GM12878 (cell line): ENCODE data around the gene SDK2. TPM values are rescaled to one million over a fixed set of nuclear protein-coding genes. Genes with fewer than 3 reads are reported as not detected.

Experiments
- ATAC-seq: fragments of 200-7000 bp; cut with Tn5 transposase; 3 replicates; pipeline ENCODE4 v1.9.1; 2020; ENCODE audit warnings: mild to moderate bottlenecking, moderate library complexity
- BruUV-seq: library from RNA; stranded (reverse); fragments of 400-500 nt; replicated peaks from 2 replicates; lab custom pipeline; 2021; lab: Mats Ljungman, UMichigan
- CTCF ChIA-PET: fragments of 300-600 bp; sonication (Branson Sonifier 250); formaldehyde crosslinking; extraction: SDS; loops from one replicate; lab custom pipeline; 2021; ENCODE audit warnings: inconsistent platforms; lab: Yijun Ruan, JAX
- POLR2A ChIA-PET: fragments of 350-600 bp; formaldehyde crosslinking; extraction: SDS; loops from one replicate; lab custom pipeline; 2021; ENCODE audit warnings: inconsistent platforms; lab: Charles Lee
- RAD21 ChIA-PET: fragments of 300-600 bp; sonication (Branson Sonifier 250); formaldehyde crosslinking; loops from one replicate; lab custom pipeline; 2023; ENCODE audit warnings: antibody characterized with exemption; ENCODE audit not compliant: unreplicated experiment; lab: Charles Lee
- SMC1A ChIA-PET: fragments of 300-600 bp; sonication (Branson Sonifier 250); formaldehyde crosslinking; loops from one replicate; lab custom pipeline; 2023; ENCODE audit not compliant: unreplicated experiment, uncharacterized antibody; lab: Charles Lee
- DNase-seq: peaks from one replicate; pipeline ENCODE4 v3.0.0-alpha.2; 2011; ENCODE audit warnings: low read depth, low spot score
- FAIRE-seq: peaks from 3 replicates; lab custom pipeline; 2011; peaks lifted over from hg19 to GRCh38; lab: Jason Lieb, UNC
- H2AFZ ChIP-seq: 2 replicates; pipeline ENCODE4 v1.6.0; 2011; ENCODE audit warnings: low read depth, low read length, control low read depth; ENCODE audit not compliant: control insufficient read depth
- H3K27ac ChIP-seq: 2 replicates; pipeline ENCODE4 v1.5.1; 2011; ENCODE audit warnings: control low read depth; ENCODE audit not compliant: control insufficient read depth, insufficient read depth
- H3K27me3 ChIP-seq, 2 experiments: replicated peaks in 1 of 2; 2 replicates each; pipeline versions ENCODE4 v1.6.0 to v1.6.1; 2011; ENCODE audit warnings: low read length in 1 of 2; ENCODE audit not compliant: control insufficient read depth in 2 of 2, insufficient read depth in 2 of 2
- H3K36me3 ChIP-seq, 2 experiments: 2 replicates each; pipeline ENCODE4 v1.5.1; 2011; ENCODE audit warnings: low read length in 1 of 2; ENCODE audit not compliant: control insufficient read depth in 2 of 2, insufficient read depth in 2 of 2
- H3K4me1 ChIP-seq: 2 replicates; pipeline ENCODE4 v1.6.1; 2011; ENCODE audit warnings: mild to moderate bottlenecking, low read length, moderate library complexity, mixed read lengths; ENCODE audit not compliant: control insufficient read depth, insufficient read depth
- H3K4me2 ChIP-seq: 2 replicates; pipeline ENCODE4 v1.6.0; 2011; ENCODE audit warnings: control low read depth; ENCODE audit not compliant: control insufficient read depth, insufficient read depth
- H3K4me3 ChIP-seq: fragments of 200-600 bp; sonication (generic); 2 replicates; pipeline ENCODE4 v1.5.1; 2016
- H3K79me2 ChIP-seq: 2 replicates; pipeline ENCODE4 v1.6.0; 2011; ENCODE audit warnings: low read length; ENCODE audit not compliant: control insufficient read depth, insufficient read depth
- H3K9ac ChIP-seq: 2 replicates; pipeline ENCODE4 v1.8.0; 2011; ENCODE audit warnings: low read length, control low read depth, mixed read lengths; ENCODE audit not compliant: control insufficient read depth, insufficient read depth
- H3K9me3 ChIP-seq: replicated peaks from 3 replicates; pipeline ENCODE4 v1.5.1; 2011; ENCODE audit warnings: mild to moderate bottlenecking, low read length; ENCODE audit not compliant: control insufficient read depth, insufficient read depth
- H4K20me1 ChIP-seq: 2 replicates; pipeline ENCODE4 v1.6.0; 2011; ENCODE audit not compliant: control insufficient read depth, insufficient read depth
- ASH2L ChIP-seq: fragments of 300-600, 200-600 bp; sonication (generic); IDR thresholded peaks from 2 replicates; pipeline ENCODE4 v1.6.1; 2017; ENCODE audit warnings: low read depth, mild to moderate bottlenecking, borderline replicate concordance
- BACH1 ChIP-seq: fragments of 450-650 bp; IDR thresholded peaks from 2 replicates; pipeline ENCODE4 v1.6.1; 2017; ENCODE audit warnings: mild to moderate bottlenecking, borderline replicate concordance
- ESRRA ChIP-seq: IDR thresholded peaks from 2 replicates; pipeline ENCODE4 v1.6.1; 2012; ENCODE audit warnings: mild to moderate bottlenecking, low read length, improper control_type of control experiment
- EZH2 ChIP-seq: IDR thresholded peaks from 2 replicates; pipeline ENCODE4 v1.6.1; 2012; ENCODE audit warnings: low read depth, mild to moderate bottlenecking, control low read depth, inconsistent platforms, low read length, borderline replicate concordance; ENCODE audit not compliant: control insufficient read depth
- IRF5 ChIP-seq: fragments of 450-650 bp; IDR thresholded peaks from 2 replicates; pipeline ENCODE4 v1.6.1; 2017; ENCODE audit warnings: borderline replicate concordance
- JUND ChIP-seq: IDR thresholded peaks from 2 replicates; pipeline ENCODE4 v1.6.1; 2012; ENCODE audit warnings: low read depth, mild to moderate bottlenecking, low read length, improper control_type of control experiment, moderate library complexity
- MEF2A ChIP-seq: IDR thresholded peaks from 2 replicates; pipeline ENCODE4 v1.6.1; 2011; ENCODE audit warnings: low read depth, mild to moderate bottlenecking, low read length, moderate library complexity; ENCODE audit not compliant: insufficient read depth
- MTA2 ChIP-seq: fragments of 450-650 bp; IDR thresholded peaks from 2 replicates; pipeline ENCODE4 v1.6.1; 2016; ENCODE audit warnings: low read depth, mild to moderate bottlenecking, moderate library complexity
- NFYB ChIP-seq: IDR thresholded peaks from 2 replicates; pipeline ENCODE4 v1.6.1; 2011; ENCODE audit warnings: low read depth, mild to moderate bottlenecking, low read length, improper control_type of control experiment, moderate library complexity; ENCODE audit not compliant: insufficient read depth
- NKRF ChIP-seq: fragments of 450-650 bp; conservative IDR thresholded peaks from 2 replicates; pipeline ENCODE4 v1.6.1; 2017; ENCODE audit warnings: mild to moderate bottlenecking, moderate library complexity
- NR2C2 ChIP-seq: IDR thresholded peaks from 2 replicates; pipeline ENCODE4 v1.6.1; 2011; ENCODE audit warnings: borderline replicate concordance, low read depth; ENCODE audit not compliant: control insufficient read depth, insufficient read length
- SPI1 ChIP-seq: IDR thresholded peaks from 2 replicates; pipeline ENCODE4 v1.6.1; 2011; ENCODE audit warnings: low read depth, mild to moderate bottlenecking, low read length, moderate library complexity, borderline replicate concordance; ENCODE audit not compliant: insufficient read depth
- SREBF2 ChIP-seq: IDR thresholded peaks from 2 replicates; pipeline ENCODE4 v1.6.1; 2012; ENCODE audit warnings: mild to moderate bottlenecking, low read length
- YY1 ChIP-seq: IDR thresholded peaks from 2 replicates; pipeline ENCODE4 v1.6.1; 2011; ENCODE audit warnings: low read depth, mild to moderate bottlenecking, low read length
- ZNF274 ChIP-seq: IDR thresholded peaks from one replicate; pipeline ENCODE4 v1.8.0; 2011; ENCODE audit not compliant: insufficient read length, insufficient read depth
- ZNF384 ChIP-seq: IDR thresholded peaks from 2 replicates; pipeline ENCODE4 v1.6.1; 2012; ENCODE audit warnings: low read depth, mild to moderate bottlenecking, low read length, improper control_type of control experiment, borderline replicate concordance
- ZZZ3 ChIP-seq: IDR thresholded peaks from 2 replicates; pipeline ENCODE4 v1.6.1; 2011; ENCODE audit warnings: low read depth; ENCODE audit not compliant: control insufficient read depth, insufficient read length
- WGBS: methylation state at CpG from one replicate; pipeline ENCODE4 v1.1.6; 2016; ENCODE audit warnings: low lambda C conversion rate; ENCODE audit not compliant: insufficient replicate concordance, insufficient coverage; ENCODE audit errors: missing lambda C conversion rate; 5-methylcytosine and 5-hydroxymethylcytosine counted together
- in situ Hi-C: fragments of 300-500 bp; cut with MboI; formaldehyde crosslinking; loops from 9 replicates; pipeline ENCODE4 v1.14.3; 2018; ENCODE audit warnings: mixed read lengths
- intact Hi-C: fragments of 100-400 bp; cut with micrococcal nuclease; formaldehyde crosslinking; loops from one replicate; pipeline ENCODE4 v1.14.2; 2022; ENCODE audit not compliant: unreplicated experiment
- polyA plus RNA-seq, 11 experiments: library from polyadenylated mRNA; depleted of rRNA in 4 of 11; unstranded in 6 of 11; stranded (reverse) in 5 of 11; fragments of >200 nt; fragmentation: Nextera tagmentation in 4 of 11; fragmentation: Illumina TruSeq in 1 of 11; extraction: Ambion mirVana in 4 of 11; extraction: Trizol in 1 of 11; gene quantifications; 1 replicate in 1 of 11; 2 replicates in 10 of 11; pipeline versions ENCODE4 v1.2.1 to v1.2.3, GENCODE V29; 2011 to 2016; ENCODE audit warnings: inconsistent platforms in 2 of 11, missing spikeins in 2 of 11, low read depth in 1 of 11
- total RNA-seq, 4 experiments: library from RNA; depleted of rRNA in 3 of 4; stranded (reverse); fragments of >200 nt in 3 of 4; fragmentation: Illumina TruSeq in 1 of 4; extraction: Trizol in 1 of 4; gene quantifications; 2 replicates each; pipeline versions ENCODE4 v1.2.1 to v1.2.3, GENCODE V29; 2013 to 2021

SDK2 gene
- total and polyA plus RNA-seq, 10 of the 15 experiments (the other 5 are each of a cell fraction or from before 2014, with no cell fraction given) = 0.03 to 0.08 (median 0.03) TPM; not detected in 7

GRCh38 chr17:73564843-73565242 is 79.4 kb downstream of the SDK2 start:
- TF ChIP-seq YY1 = no peak
- TF ChIP-seq ASH2L = no peak
- TF ChIP-seq BACH1 = no peak
- TF ChIP-seq ZZZ3 = no peak
- no peak for TF ChIP-seq NKRF
- TF ChIP-seq ZNF274 = no peak
- TF ChIP-seq NR2C2 = no peak
- no peak for TF ChIP-seq MTA2
- no peak for TF ChIP-seq EZH2
- TF ChIP-seq MEF2A = no peak
- no peak for TF ChIP-seq SPI1
- no peak for TF ChIP-seq JUND
- TF ChIP-seq NFYB = no peak
- TF ChIP-seq ZNF384 = no peak
- no peak for TF ChIP-seq SREBF2
- no peak for TF ChIP-seq IRF5
- no peak for TF ChIP-seq ESRRA

More at GRCh38 chr17:73564843-73565242, 79.4 kb downstream of the SDK2 start:
- FAIRE-seq (no peak), ATAC-seq (no peak), DNase-seq (no peak)
- SMC1A ChIA-PET = no interaction called here
- RAD21 ChIA-PET = no interaction called here
- Histone ChIP-seq H3K4me1 (peaks cover 6% of the 10 kb centered on the region; the same call in 1 of the 2 replicates), H4K20me1 (no peaks in the 10 kb centered on the region), H3K27ac (no peak overlapping the region), H3K9me3 (no peaks in the 10 kb centered on the region), H3K9ac (no peak overlapping the region), H3K4me2 (no peak overlapping the region), H3K4me3 (no peak overlapping the region), H3K79me2 (no peaks in the 10 kb centered on the region), H3K27me3 (no peaks in the 10 kb centered on the region), H3K36me3 (no peaks in the 10 kb centered on the region), H2AFZ (no peak overlapping the region)
- intact Hi-C loops = no loop called here
- in situ Hi-C loops = no loop called here
- CTCF ChIA-PET = no interaction called here
- 93% methylated on average over 2 of the region's 2 CpGs for WGBS
- BruUV-seq = no TSS peak
- POLR2A ChIA-PET = no interaction called here
